K562 (cell line): ENCODE results near the gene BDH2.

Source experiments
- CBX8 ChIP-seq: fragments of 200-600 bp; sonication (generic); IDR thresholded peaks from 2 replicates; pipeline ENCODE4 v1.6.1; 2012; ENCODE audit warnings: borderline replicate concordance, mixed run types, low read depth, mild to moderate bottlenecking, moderate library complexity, mixed read lengths, low read length, control low read depth, inconsistent platforms; ENCODE audit not compliant: poor library complexity, severe bottlenecking; ENCODE audit errors: extremely low read depth
- EP300 ChIP-seq: IDR thresholded peaks from 2 replicates; pipeline ENCODE4 v1.6.1; 2012; ENCODE audit warnings: low read length, improper control_type of control experiment
- MAFK ChIP-seq: IDR thresholded peaks from 2 replicates; pipeline ENCODE4 v1.6.1; 2011; ENCODE audit warnings: low read length, improper control_type of control experiment
- MLX ChIP-seq, 2 experiments: fragments of 450-650 bp in 1 of 2; sonication (generic) in 1 of 2; formaldehyde crosslinking; conservative IDR thresholded peaks; 2 replicates each; pipeline versions ENCODE4 v1.4.0 to v1.8.1; 2020 to 2022; ENCODE audit warnings: mild to moderate bottlenecking in 1 of 2, missing genetic modification reagents in 1 of 2
- ZNF232 ChIP-seq: sonication (generic); formaldehyde crosslinking; IDR thresholded peaks from 2 replicates; pipeline ENCODE4 v1.8.0; 2022; ENCODE audit warnings: mild to moderate bottlenecking, missing genetic modification reagents
- TF ChIP-seq, protein P1 (sequence below): fragments of 450-650 bp; IDR thresholded peaks from 2 replicates; pipeline ENCODE4 v1.6.1; 2017; ENCODE audit warnings: antibody characterized with exemption

GRCh38 chr4:103050736-103051436, 48.7 kb downstream of the BDH2 start:
- no peak for TF ChIP-seq EP300
- no peak for TF ChIP-seq ZNF232
- TF ChIP-seq MAFK = no peak
- no peak for TF ChIP-seq MLX (CRISPR knock-in tag; conservative IDR thresholded peaks at IDR 0.05)
- TF ChIP-seq, protein P1, sequence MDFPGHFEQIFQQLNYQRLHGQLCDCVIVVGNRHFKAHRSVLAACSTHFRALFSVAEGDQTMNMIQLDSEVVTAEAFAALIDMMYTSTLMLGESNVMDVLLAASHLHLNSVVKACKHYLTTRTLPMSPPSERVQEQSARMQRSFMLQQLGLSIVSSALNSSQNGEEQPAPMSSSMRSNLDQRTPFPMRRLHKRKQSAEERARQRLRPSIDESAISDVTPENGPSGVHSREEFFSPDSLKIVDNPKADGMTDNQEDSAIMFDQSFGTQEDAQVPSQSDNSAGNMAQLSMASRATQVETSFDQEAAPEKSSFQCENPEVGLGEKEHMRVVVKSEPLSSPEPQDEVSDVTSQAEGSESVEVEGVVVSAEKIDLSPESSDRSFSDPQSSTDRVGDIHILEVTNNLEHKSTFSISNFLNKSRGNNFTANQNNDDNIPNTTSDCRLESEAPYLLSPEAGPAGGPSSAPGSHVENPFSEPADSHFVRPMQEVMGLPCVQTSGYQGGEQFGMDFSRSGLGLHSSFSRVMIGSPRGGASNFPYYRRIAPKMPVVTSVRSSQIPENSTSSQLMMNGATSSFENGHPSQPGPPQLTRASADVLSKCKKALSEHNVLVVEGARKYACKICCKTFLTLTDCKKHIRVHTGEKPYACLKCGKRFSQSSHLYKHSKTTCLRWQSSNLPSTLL = no peak
- no peak for TF ChIP-seq CBX8
